Activated CD4-positive, alpha-beta T cell treated with anti-CD3 and anti-CD28 coated beads, Interleukin-2, amount 10 ng/mL, durations not matched to agents 7 days and 5 days (primary cell): ENCODE results near the gene POLR2A. TPM values are rescaled to one million over a fixed set of nuclear protein-coding genes. Genes with fewer than 3 reads are reported as not detected.

ENCODE experiments used
- CTCF ChIA-PET: fragments of 350-600 bp; sonication (Branson Sonifier 250); formaldehyde crosslinking; loops from one replicate; lab custom pipeline; 2021; ENCODE audit warnings: antibody characterized with exemption; lab: Charles Lee
- POLR2A ChIA-PET: fragments of 350-600 bp; sonication (Branson Sonifier 250); formaldehyde crosslinking; loops from one replicate; lab custom pipeline; 2021; ENCODE audit warnings: antibody characterized with exemption; lab: Charles Lee
- DNase-seq: peaks from one replicate; pipeline ENCODE4 v3.0.0-alpha.2; 2020
- H3K27ac Mint-ChIP-seq: one replicate; pipeline ENCODE4 v1.8.0; 2021; ENCODE audit warnings: mild to moderate bottlenecking, moderate library complexity, mixed read lengths
- H3K27me3 Mint-ChIP-seq: one replicate; pipeline ENCODE4 v1.8.0; 2021; ENCODE audit warnings: mixed read lengths
- H3K36me3 Mint-ChIP-seq: one replicate; pipeline ENCODE4 v1.8.0; 2021; ENCODE audit warnings: low read depth, mixed read lengths
- H3K4me1 Mint-ChIP-seq: one replicate; pipeline ENCODE4 v1.8.0; 2021; ENCODE audit warnings: mixed read lengths
- H3K4me3 Mint-ChIP-seq: one replicate; pipeline ENCODE4 v1.8.0; 2021; ENCODE audit warnings: mild to moderate bottlenecking, moderate library complexity, mixed read lengths
- H3K9me3 Mint-ChIP-seq: one replicate; pipeline ENCODE4 v1.8.0; 2021; ENCODE audit warnings: mixed read lengths
- total RNA-seq, 2 experiments: library from RNA; stranded (reverse); gene quantifications; one replicate each; pipeline ENCODE4 v1.2.3, GENCODE V29; 2021

POLR2A gene
- total RNA-seq, 2 experiments from 2014 or later, result 175 to 201 TPM

- no peak for DNase-seq
- CTCF ChIA-PET, result interaction anchor here (0.7 to 1.9 kb wide), 7 partner anchors 13 to 145 kb away, joined by 3 to 10 read pairs (median 4); partner anchors contain the start of gene TMEM95
- peaks cover 28% of the 10 kb centered on the region for H3K36me3 Mint-ChIP-seq
- H3K27ac Mint-ChIP-seq, result no peak overlapping the region
- no peaks in the 10 kb centered on the region for H3K9me3 Mint-ChIP-seq
- H3K4me1 Mint-ChIP-seq, result peaks cover 46% of the 10 kb centered on the region
- H3K4me3 Mint-ChIP-seq, result no peak overlapping the region
- peaks cover 55% of the 10 kb centered on the region for H3K27me3 Mint-ChIP-seq
- POLR2A ChIA-PET, result interaction anchor here (0.5 to 0.6 kb wide), 2 partner anchors 18 to 93 kb away, joined by 3 to 4 read pairs; no protein-coding TSS in a partner anchor
These were observed 42.9 kb upstream of the POLR2A start for GRCh38 chr17:7441266-7441665.

- H3K4me1 Mint-ChIP-seq, result peaks cover 42% of the 10 kb centered on the region
- no peak overlapping the region for H3K27ac Mint-ChIP-seq
- no peaks in the 10 kb centered on the region for H3K9me3 Mint-ChIP-seq
- H3K36me3 Mint-ChIP-seq, result peaks cover 29% of the 10 kb centered on the region
- peaks cover 59% of the 10 kb centered on the region for H3K27me3 Mint-ChIP-seq
- no peak overlapping the region for H3K4me3 Mint-ChIP-seq
- ChIA-PET CTCF (interaction anchor here (0.7 to 1.9 kb wide), 4 partner anchors 20 to 119 kb away, joined by 3 to 10 read pairs (median 5); partner anchors contain the start of gene TMEM95), POLR2A (no interaction called here)
- DNase-seq, result no peak
These were observed 42.0 kb upstream of the POLR2A start for GRCh38 chr17:7442142-7442541.

GRCh38 chr17:7443499-7444485 lies 40.4 kb upstream of the POLR2A start:
- CTCF ChIA-PET, result interaction anchor here (0.6 to 2.8 kb wide), 13 partner anchors 8 to 171 kb away, joined by 3 to 28 read pairs (median 3); partner anchors contain the start of genes FXR2, SENP3, SPEM3 and TMEM102
- Mint-ChIP-seq H3K27ac (no peak overlapping the region), H3K36me3 (peaks cover 27% of the 10 kb centered on the region), H3K4me1 (peaks cover 31% of the 10 kb centered on the region), H3K4me3 (no peak overlapping the region), H3K9me3 (no peaks in the 10 kb centered on the region), H3K27me3 (peaks cover 59% of the 10 kb centered on the region)
- no peak for DNase-seq
- POLR2A ChIA-PET, result no interaction called here

- peak within 1 kb of the TSS; percentile 72 for H3K4me3 Mint-ChIP-seq
- no peak for DNase-seq
- H3K27ac Mint-ChIP-seq, result peak within 1 kb of the TSS; percentile 33
- H3K27me3 Mint-ChIP-seq, result peaks cover 55% of the 10 kb centered on the region
- no peaks in the 10 kb centered on the region for H3K9me3 Mint-ChIP-seq
- H3K36me3 Mint-ChIP-seq, result peaks cover 23% of the 10 kb centered on the region
- H3K4me1 Mint-ChIP-seq, result peaks cover 26% of the 10 kb centered on the region
- POLR2A ChIA-PET, result no interaction called here
- CTCF ChIA-PET, result interaction anchor here (0.5 to 2.8 kb wide), 11 partner anchors 9 to 170 kb away, joined by 3 to 28 read pairs (median 3); partner anchors contain the start of genes FXR2, SENP3, SOX15 and TMEM102
These were observed 39.2 kb upstream of the POLR2A start, which contains the start of gene CHRNB1 for GRCh38 chr17:7444682-7445618. Gene CHRNB1, plus strand, starts transcription at chr17:7445061. Its CDS starts 67 bp downstream, at chr17:7445128.

GRCh38 chr17:7445619-7445968 lies 38.6 kb upstream of the POLR2A start:
- peaks cover 23% of the 10 kb centered on the region for H3K36me3 Mint-ChIP-seq
- DNase-seq, result peak; percentile 47
- H3K4me1 Mint-ChIP-seq, result peaks cover 23% of the 10 kb centered on the region
- peaks cover 49% of the 10 kb centered on the region for H3K27me3 Mint-ChIP-seq
- peak overlapping the region; percentile 33 for H3K27ac Mint-ChIP-seq
- H3K4me3 Mint-ChIP-seq, result peak overlapping the region; percentile 72
- POLR2A ChIA-PET, result interaction anchor here (0.6 kb wide), 1 partner anchor 41 kb away, joined by 4 read pairs; the partner anchor contains the start of gene TMEM256
- H3K9me3 Mint-ChIP-seq, result no peaks in the 10 kb centered on the region
- CTCF ChIA-PET, result interaction anchor here (0.5 to 2.8 kb wide), 6 partner anchors 9 to 144 kb away, joined by 3 to 28 read pairs (median 6); partner anchors contain the start of genes SENP3, SOX15 and TMEM102

GRCh38 chr17:7448461-7448860 lies 35.7 kb upstream of the POLR2A start:
- Mint-ChIP-seq H3K27ac (no peak overlapping the region), H3K4me3 (no peak overlapping the region), H3K36me3 (peaks cover 27% of the 10 kb centered on the region), H3K27me3 (peaks cover 33% of the 10 kb centered on the region), H3K9me3 (no peaks in the 10 kb centered on the region), H3K4me1 (peaks cover 28% of the 10 kb centered on the region)
- DNase-seq, result no peak
- ChIA-PET CTCF (interaction anchor here (1.3 kb wide), 1 partner anchor 112 kb away, joined by 3 read pairs; no protein-coding TSS in a partner anchor), POLR2A (interaction anchor here (0.7 kb wide), 1 partner anchor 139 kb away, joined by 3 read pairs; no protein-coding TSS in a partner anchor)

- Mint-ChIP-seq H3K4me1 (peaks cover 25% of the 10 kb centered on the region), H3K27ac (no peak overlapping the region), H3K36me3 (peaks cover 37% of the 10 kb centered on the region), H3K9me3 (no peaks in the 10 kb centered on the region), H3K4me3 (no peak overlapping the region), H3K27me3 (no peaks in the 10 kb centered on the region)
- DNase-seq, result no peak
- CTCF ChIA-PET, result interaction anchor here (1.6 to 3.5 kb wide), 2 partner anchors 16 to 23 kb away, joined by 4 to 14 read pairs; no protein-coding TSS in a partner anchor
- POLR2A ChIA-PET, result interaction anchor here (0.8 kb wide), 1 partner anchor 24 kb away, joined by 5 read pairs; the partner anchor contains the start of gene POLR2A
These were observed 24.1 kb upstream of the POLR2A start for GRCh38 chr17:7459961-7460545.

GRCh38 chr17:7460850-7461660 lies 23.1 kb upstream of the POLR2A start:
- Mint-ChIP-seq H3K27me3 (no peaks in the 10 kb centered on the region), H3K4me1 (peaks cover 22% of the 10 kb centered on the region)
- POLR2A ChIA-PET, result no interaction called here

GRCh38 chr17:7462474-7463371 lies 21.4 kb upstream of the POLR2A start:
- H3K27me3 Mint-ChIP-seq, result no peaks in the 10 kb centered on the region
- peaks cover 22% of the 10 kb centered on the region for H3K4me1 Mint-ChIP-seq
- H3K9me3 Mint-ChIP-seq, result no peaks in the 10 kb centered on the region
- ChIA-PET CTCF (interaction anchor here (0.6 to 3.5 kb wide), 5 partner anchors 19 to 139 kb away, joined by 3 to 14 read pairs (median 3); partner anchors contain the start of gene SLC35G6), POLR2A (no interaction called here)
- no peak for DNase-seq
- H3K36me3 Mint-ChIP-seq, result peaks cover 27% of the 10 kb centered on the region
- H3K4me3 Mint-ChIP-seq, result no peak overlapping the region
- H3K27ac Mint-ChIP-seq, result no peak overlapping the region

More at GRCh38 chr17:7460850-7461660, 23.1 kb upstream of the POLR2A start:
- Mint-ChIP-seq H3K36me3 (peaks cover 37% of the 10 kb centered on the region), H3K4me3 (no peak overlapping the region), H3K27ac (no peak overlapping the region), H3K9me3 (no peaks in the 10 kb centered on the region)
- CTCF ChIA-PET, result interaction anchor here (0.7 to 3.5 kb wide), 4 partner anchors 9 to 96 kb away, joined by 3 to 14 read pairs (median 4); partner anchors contain the start of gene SLC35G6
- no peak for DNase-seq

GRCh38 chr17:7463372-7463846 lies 20.8 kb upstream of the POLR2A start:
- CTCF ChIA-PET, result interaction anchor here (0.7 to 2.6 kb wide), 2 partner anchors 13 to 19 kb away, joined by 5 to 13 read pairs; partner anchors contain the start of gene CHRNB1
- H3K4me3 Mint-ChIP-seq, result no peak overlapping the region
- H3K27me3 Mint-ChIP-seq, result no peaks in the 10 kb centered on the region
- POLR2A ChIA-PET, result no interaction called here
- H3K9me3 Mint-ChIP-seq, result no peaks in the 10 kb centered on the region
- no peak for DNase-seq
- H3K36me3 Mint-ChIP-seq, result peaks cover 27% of the 10 kb centered on the region
- H3K4me1 Mint-ChIP-seq, result peaks cover 24% of the 10 kb centered on the region
- no peak overlapping the region for H3K27ac Mint-ChIP-seq
